GM19455 (cell line): Measurements from ENCODE around the gene CLDN20.
"Not testable (repeated sequence)": the region's sequence is repeated elsewhere in the genome, so short reads cannot be mapped to it uniquely, and the experiment has no call there.

Source experiments
- ATAC-seq: cut with Tn5 transposase; IDR thresholded peaks from one replicate; pipeline ENCODE4 v1.9.1; 2021; ENCODE audit not compliant: unreplicated experiment

Gene CLDN20

GRCh38 chr6:155310596-155310995 lies 46.8 kb downstream of the CLDN20 start:
- no peak for ATAC-seq

- no peak for ATAC-seq
Observed at GRCh38 chr6:155311086-155311485, 47.3 kb downstream of the CLDN20 start.

- no peak for ATAC-seq
Observed at GRCh38 chr6:155311583-155311982, 47.8 kb downstream of the CLDN20 start.

- not testable (repeated sequence) for ATAC-seq
Observed at GRCh38 chr6:155312950-155313349, 49.1 kb downstream of the CLDN20 start.

- peak; percentile 18 for ATAC-seq
Observed at GRCh38 chr6:155313602-155314091, 49.8 kb downstream of the CLDN20 start.

GRCh38 chr6:155314092-155314772 lies 50.4 kb downstream of the CLDN20 start, which contains the start of gene TFB1M:
TSS of gene TFB1M (minus strand) at chr6:155314484. CDS start at chr6:155314428, 56 bp downstream.
- ATAC-seq, result peak; percentile 97

- peak; percentile 57 for ATAC-seq
Observed at GRCh38 chr6:155314773-155315515, 51.1 kb downstream of the CLDN20 start.

- ATAC-seq, result no peak
Observed at GRCh38 chr6:155315516-155315871, 51.7 kb downstream of the CLDN20 start.

- ATAC-seq, result no peak
Observed at GRCh38 chr6:155316419-155316818, 52.6 kb downstream of the CLDN20 start.

- no peak for ATAC-seq
Observed at GRCh38 chr6:155317186-155317585, 53.4 kb downstream of the CLDN20 start.

- no peak for ATAC-seq
Observed at GRCh38 chr6:155319902-155320301, 56.1 kb downstream of the CLDN20 start.

- ATAC-seq, result no peak
Observed at GRCh38 chr6:155324172-155324571, 60.4 kb downstream of the CLDN20 start.

- ATAC-seq, result no peak
Observed at GRCh38 chr6:155324993-155325392, 61.2 kb downstream of the CLDN20 start.

- no peak for ATAC-seq
Observed at GRCh38 chr6:155325700-155326516, 62.1 kb downstream of the CLDN20 start.
